Natural killer cell (primary cell): Measurements from ENCODE around the gene ADAMTS14. TPM values are rescaled to one million over a fixed set of nuclear protein-coding genes. Genes with fewer than 3 reads are reported as not detected.

Experiments
- ATAC-seq, 3 donors: fragments of 150-1000 bp in 2 of 3; fragments of 200-7000 bp in 1 of 3; cut with Tn5 transposase; 1 replicate in 1 of 3; 2 replicates in 2 of 3; pipeline ENCODE4 v1.10.0; 2021; ENCODE audit warnings: mild to moderate bottlenecking in 2 of 3, moderate library complexity in 2 of 3
- DNase-seq, 2 donors: peaks; one replicate each; pipeline versions ENCODE4 v3.0.0 to v3.0.0-alpha.2; 2013 to 2021; ENCODE audit warnings: mixed read lengths in 1 of 2
- H3K27ac ChIP-seq: one replicate; pipeline ENCODE4 v1.5.1; 2013; ENCODE audit warnings: mild to moderate bottlenecking, low read length
- H3K27me3 ChIP-seq: one replicate; pipeline ENCODE4 v1.6.1; 2013; ENCODE audit warnings: low read length; ENCODE audit not compliant: control insufficient read depth, insufficient read depth
- H3K36me3 ChIP-seq: one replicate; pipeline ENCODE4 v1.6.1; 2013; ENCODE audit warnings: low read length; ENCODE audit not compliant: control insufficient read depth, insufficient read depth
- H3K4me1 ChIP-seq: one replicate; pipeline ENCODE4 v1.6.1; 2013; ENCODE audit warnings: low read length; ENCODE audit not compliant: control insufficient read depth, insufficient read depth
- H3K4me3 ChIP-seq: one replicate; pipeline ENCODE4 v1.5.1; 2013; ENCODE audit warnings: low read length
- H3K9me3 ChIP-seq: one replicate; pipeline ENCODE4 v1.6.1; 2013; ENCODE audit warnings: low read length; ENCODE audit not compliant: control insufficient read depth, insufficient read depth
- H3K27ac Mint-ChIP-seq, 2 donors: one replicate each; pipeline ENCODE4 v1.8.0; 2022; ENCODE audit warnings: mild to moderate bottlenecking in 2 of 2, mixed read lengths in 2 of 2, moderate library complexity in 1 of 2
- H3K27me3 Mint-ChIP-seq, 2 donors: one replicate each; pipeline ENCODE4 v1.8.0; 2022; ENCODE audit warnings: low read depth in 2 of 2, mixed read lengths in 2 of 2
- H3K36me3 Mint-ChIP-seq: one replicate; pipeline ENCODE4 v1.8.0; 2022; ENCODE audit warnings: mixed read lengths
- H3K4me1 Mint-ChIP-seq, 2 donors: one replicate each; pipeline ENCODE4 v1.8.0; 2022; ENCODE audit warnings: mixed read lengths in 2 of 2
- H3K4me3 Mint-ChIP-seq: one replicate; pipeline ENCODE4 v1.8.0; 2022; ENCODE audit warnings: mild to moderate bottlenecking, moderate library complexity, mixed read lengths
- H3K9me3 Mint-ChIP-seq, 2 donors: one replicate each; pipeline ENCODE4 v1.8.0; 2022; ENCODE audit warnings: mixed read lengths in 2 of 2
- WGBS: methylation state at CpG from one replicate; pipeline ENCODE4 v1.1.7; 2013; ENCODE audit warnings: missing lambda C conversion rate; ENCODE audit not compliant: insufficient coverage; 5-methylcytosine and 5-hydroxymethylcytosine counted together
- intact Hi-C: fragments of 100-400 bp; cut with micrococcal nuclease; formaldehyde crosslinking; loops from one replicate; pipeline ENCODE4 v1.14.2; 2022
- total RNA-seq, 4 donors: library from RNA; stranded (reverse); fragments of 120-200 nt in 1 of 4; gene quantifications; one replicate each; pipeline versions ENCODE4 v1.2.3 to v1.2.4, GENCODE V29; 2013 to 2022
- TF ChIP-seq, protein P1 (sequence below): fragments of 200-600 bp; IDR thresholded peaks from one replicate; pipeline ENCODE4 v1.8.0; 2022; ENCODE audit warnings: antibody characterized with exemption

ADAMTS14 gene
- total RNA-seq, 3 donors from 2014 or later (not counting 1 experiment from before 2014, with no cell fraction given) = 0.70 to 1.5 (median 1.1) TPM

DNA sequence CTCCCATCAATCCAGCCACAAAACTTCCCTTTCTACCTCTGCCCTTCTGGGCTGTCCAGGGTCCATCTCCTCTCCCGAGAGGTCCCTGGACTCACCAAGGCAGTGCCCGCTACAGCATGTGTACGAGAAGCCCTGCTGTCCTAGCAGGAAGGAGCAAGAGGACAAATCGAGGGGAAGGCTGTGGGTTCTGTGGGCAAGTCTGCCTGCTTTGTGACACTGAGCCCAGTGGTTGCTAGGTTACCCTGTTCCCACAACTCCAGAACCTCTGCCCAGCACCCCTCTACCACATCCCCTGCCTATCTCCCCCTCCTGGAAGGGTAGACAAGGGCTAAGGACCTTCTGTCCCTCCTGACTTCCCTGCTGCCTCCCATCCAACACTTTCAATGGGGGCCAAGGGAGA lies 112.9 kb downstream of the ADAMTS14 start, which contains the start of gene TBATA:
TSS of gene TBATA (minus strand) at position 188 of the 400 bp plus-strand sequence. CDS start 1,998 bp downstream, outside the sequence.
- Histone ChIP-seq H3K4me3 (no peak within 1 kb of the TSS), H3K9me3 (no peaks in the 10 kb centered on the region), H3K36me3 (no peaks in the 10 kb centered on the region), H3K27me3 (no peaks in the 10 kb centered on the region), H3K27ac (no peak within 1 kb of the TSS), H3K4me1 (peaks cover 36% of the 10 kb centered on the region)
- DNase-seq = peak in 1 of 2 donors; percentile 21
- Mint-ChIP-seq H3K27ac (peak within 1 kb of the TSS; percentile 16 to 72), H3K4me1 (peaks cover 43 to 48% of the 10 kb centered on the region in 2 donors), H3K27me3 (no peaks in the 10 kb centered on the region), H3K36me3 (no peaks in the 10 kb centered on the region), H3K9me3 (no peaks in the 10 kb centered on the region), H3K4me3 (peak within 1 kb of the TSS; percentile 35)
- WGBS = 6% methylated on average over 4 of the region's 4 CpGs
- ATAC-seq = peak in 2 of 3 donors; percentile 54 to 82
- TF ChIP-seq, protein P1, sequence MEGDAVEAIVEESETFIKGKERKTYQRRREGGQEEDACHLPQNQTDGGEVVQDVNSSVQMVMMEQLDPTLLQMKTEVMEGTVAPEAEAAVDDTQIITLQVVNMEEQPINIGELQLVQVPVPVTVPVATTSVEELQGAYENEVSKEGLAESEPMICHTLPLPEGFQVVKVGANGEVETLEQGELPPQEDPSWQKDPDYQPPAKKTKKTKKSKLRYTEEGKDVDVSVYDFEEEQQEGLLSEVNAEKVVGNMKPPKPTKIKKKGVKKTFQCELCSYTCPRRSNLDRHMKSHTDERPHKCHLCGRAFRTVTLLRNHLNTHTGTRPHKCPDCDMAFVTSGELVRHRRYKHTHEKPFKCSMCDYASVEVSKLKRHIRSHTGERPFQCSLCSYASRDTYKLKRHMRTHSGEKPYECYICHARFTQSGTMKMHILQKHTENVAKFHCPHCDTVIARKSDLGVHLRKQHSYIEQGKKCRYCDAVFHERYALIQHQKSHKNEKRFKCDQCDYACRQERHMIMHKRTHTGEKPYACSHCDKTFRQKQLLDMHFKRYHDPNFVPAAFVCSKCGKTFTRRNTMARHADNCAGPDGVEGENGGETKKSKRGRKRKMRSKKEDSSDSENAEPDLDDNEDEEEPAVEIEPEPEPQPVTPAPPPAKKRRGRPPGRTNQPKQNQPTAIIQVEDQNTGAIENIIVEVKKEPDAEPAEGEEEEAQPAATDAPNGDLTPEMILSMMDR = no peak
- intact Hi-C loops = no loop called here

DNA sequence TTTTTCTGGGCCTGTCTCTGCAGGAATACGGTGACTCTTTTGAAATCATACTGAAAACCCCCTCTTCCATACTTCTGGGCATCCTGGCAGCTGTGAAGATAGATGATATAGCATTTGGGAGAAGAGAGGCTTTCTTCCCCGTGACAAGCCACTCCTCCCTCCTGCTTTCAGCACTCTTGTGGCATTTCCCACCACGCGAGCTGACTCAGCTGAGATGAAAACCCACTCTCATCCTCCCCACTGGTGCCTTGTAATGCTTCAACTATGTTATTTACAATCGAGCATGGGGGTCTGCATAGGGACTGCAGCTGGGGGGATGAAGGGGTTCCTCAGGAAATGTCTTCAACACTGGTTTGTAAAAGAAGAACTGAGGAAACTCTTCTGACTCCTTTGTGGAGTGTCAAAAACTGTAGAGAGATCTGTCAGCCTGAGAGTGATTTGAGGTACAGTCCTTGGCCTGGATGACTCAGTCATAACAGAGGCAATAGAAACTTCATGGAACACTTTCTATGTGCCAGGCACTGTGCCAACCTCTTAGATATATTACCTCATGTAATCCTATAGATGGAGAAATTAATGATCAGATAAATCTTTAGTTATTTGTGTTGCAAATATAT lies 114.6 kb downstream of the ADAMTS14 start:
- Mint-ChIP-seq H3K4me1 (peaks cover 60 to 66% of the 10 kb centered on the region in 2 donors), H3K36me3 (no peaks in the 10 kb centered on the region), H3K27ac (peak overlapping the region; percentile 71 to 84), H3K27me3 (no peaks in the 10 kb centered on the region), H3K9me3 (no peaks in the 10 kb centered on the region), H3K4me3 (peak overlapping the region; percentile 55)
- Histone ChIP-seq H3K4me3 (no peak overlapping the region), H3K9me3 (no peaks in the 10 kb centered on the region), H3K36me3 (no peaks in the 10 kb centered on the region), H3K27me3 (no peaks in the 10 kb centered on the region), H3K4me1 (peaks cover 42% of the 10 kb centered on the region), H3K27ac (no peak overlapping the region)
- no peak for DNase-seq
- peak; percentile 57 to 64 (median 57) for ATAC-seq
- TF ChIP-seq, protein P1 = no peak
- intact Hi-C loops = no loop called here
- 26% methylated on average over 3 of the region's 5 CpGs for WGBS

DNA sequence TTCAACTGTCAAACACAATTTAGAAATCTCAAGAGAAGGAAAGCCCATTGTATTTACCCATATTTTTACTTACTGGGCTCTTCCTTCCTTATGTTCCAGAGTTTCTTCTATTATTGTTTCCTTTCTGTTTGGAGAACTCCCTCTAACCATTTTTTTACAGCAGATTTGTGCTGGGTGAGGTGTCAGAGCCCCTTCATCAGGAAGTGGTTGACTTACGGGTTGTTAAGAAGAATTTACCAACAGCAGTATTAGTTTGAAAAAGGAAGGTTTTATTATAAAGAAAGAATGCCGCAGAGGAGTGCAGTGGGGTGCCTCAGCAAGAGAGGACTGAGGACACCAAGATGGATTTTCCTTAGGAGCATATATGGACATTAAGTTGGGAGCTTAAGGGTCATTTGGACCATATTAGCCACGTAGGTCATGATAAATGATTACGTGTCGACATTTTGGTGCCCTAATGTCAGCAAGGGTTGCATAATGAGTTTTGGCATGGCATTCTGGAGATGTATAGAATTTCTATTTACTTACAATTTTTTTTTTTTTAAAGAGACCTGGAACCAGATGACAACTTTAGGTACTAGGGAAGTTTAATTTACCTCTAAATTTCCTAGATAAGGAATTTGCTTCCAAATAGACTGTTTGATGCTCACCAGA lies 119.2 kb downstream of the ADAMTS14 start:
- H3K4me1 Mint-ChIP-seq = peaks cover 38 to 44% of the 10 kb centered on the region in 2 donors
- H3K4me1 ChIP-seq = peaks cover 15% of the 10 kb centered on the region
- H3K9me3 Mint-ChIP-seq = peaks cover 0 to under 1% of the 10 kb centered on the region in 2 donors
- TF ChIP-seq, protein P1 = no peak
- no peaks in the 10 kb centered on the region for H3K27me3 ChIP-seq
- intact Hi-C loops = no loop called here
- H3K9me3 ChIP-seq = no peaks in the 10 kb centered on the region
- H3K27ac ChIP-seq = no peak overlapping the region
- H3K36me3 Mint-ChIP-seq = peaks cover 1% of the 10 kb centered on the region
- peak in 2 of 3 donors; percentile 49 to 64 for ATAC-seq
- H3K36me3 ChIP-seq = no peaks in the 10 kb centered on the region
- no peak overlapping the region for H3K4me3 ChIP-seq
- 34% methylated on average over 5 of the region's 5 CpGs for WGBS
- H3K27me3 Mint-ChIP-seq = no peaks in the 10 kb centered on the region
- no peak for DNase-seq
- H3K4me3 Mint-ChIP-seq = peak overlapping the region; percentile 87
- peak overlapping the region; percentile 64 to 85 for H3K27ac Mint-ChIP-seq
